Muscle of leg (tissue), 11 donors: ENCODE measurements around the gene CWC27. TPM values are rescaled to one million over a fixed set of nuclear protein-coding genes. Genes with fewer than 3 reads are reported as not detected.

Experiments
- DNase-seq: peaks from one replicate; pipeline ENCODE4 v3.0.0; 2013
- H3K27ac ChIP-seq: one replicate; pipeline ENCODE4 v1.5.1; 2013; ENCODE audit warnings: mild to moderate bottlenecking, low read length, control low read depth
- H3K27me3 ChIP-seq: one replicate; pipeline ENCODE4 v1.6.1; 2013; ENCODE audit warnings: low read length; ENCODE audit not compliant: control insufficient read depth, insufficient read depth
- H3K36me3 ChIP-seq: one replicate; pipeline ENCODE4 v1.6.1; 2013; ENCODE audit warnings: low read length; ENCODE audit not compliant: control insufficient read depth, insufficient read depth
- H3K4me1 ChIP-seq: one replicate; pipeline ENCODE4 v1.6.1; 2013; ENCODE audit warnings: low read length; ENCODE audit not compliant: control insufficient read depth, insufficient read depth
- H3K4me3 ChIP-seq: one replicate; pipeline ENCODE4 v1.5.1; 2013; ENCODE audit warnings: low read length, control low read depth
- H3K9me3 ChIP-seq: replicated peaks from 2 replicates; pipeline ENCODE4 v1.6.1; 2013; ENCODE audit warnings: low read depth, low read length; ENCODE audit not compliant: control insufficient read depth
- WGBS: methylation state at CpG from one replicate; pipeline ENCODE4 v1.1.5; 2013; ENCODE audit warnings: missing lambda C conversion rate; ENCODE audit not compliant: insufficient coverage; 5-methylcytosine and 5-hydroxymethylcytosine counted together
- polyA plus RNA-seq, 8 donors: library from polyadenylated mRNA; unstranded; fragments of 120-200 nt; gene quantifications; one replicate each; pipeline versions ENCODE4 v1.2.1 to v1.2.3, GENCODE V29; 2013; ENCODE audit warnings: inconsistent platforms in 1 of 8, low replicate concordance in 1 of 8; ENCODE audit not compliant: insufficient read length in 8 of 8, insufficient read depth in 1 of 8
- total RNA-seq: library from RNA; stranded (reverse); fragments of 120-200 nt; gene quantifications from one replicate; pipeline ENCODE4 v1.2.4, GENCODE V29; 2013

Gene CWC27
- total and polyA plus RNA-seq, 9 donors = 14.7 to 29.3 (median 23.4) TPM

GRCh38 chr5:64864171-64864570, 95.4 kb downstream of the CWC27 start:
- Histone ChIP-seq H3K27me3 (no peaks in the 10 kb centered on the region), H3K4me1 (no peaks in the 10 kb centered on the region), H3K9me3 (no peaks in the 10 kb centered on the region), H3K4me3 (no peak overlapping the region), H3K36me3 (no peaks in the 10 kb centered on the region), H3K27ac (no peak overlapping the region)
- no CpG with 5 or more reads among the region's 2 CpGs for whole genome bisulfite sequencing
- no peak for DNase-seq

- Histone ChIP-seq H3K9me3 (no peaks in the 10 kb centered on the region), H3K27me3 (no peaks in the 10 kb centered on the region), H3K27ac (no peak overlapping the region), H3K4me1 (no peaks in the 10 kb centered on the region), H3K36me3 (no peaks in the 10 kb centered on the region), H3K4me3 (no peak overlapping the region)
- no CpG with 5 or more reads among the region's 3 CpGs for WGBS
- DNase-seq = no peak
Measured at GRCh38 chr5:64865662-64866061, 96.9 kb downstream of the CWC27 start.

GRCh38 chr5:64869419-64869818, 100.7 kb downstream of the CWC27 start:
- DNase-seq = no peak
- H3K27ac ChIP-seq = no peak overlapping the region
- H3K4me1 ChIP-seq = no peaks in the 10 kb centered on the region
- no peaks in the 10 kb centered on the region for H3K27me3 ChIP-seq
- H3K36me3 ChIP-seq = no peaks in the 10 kb centered on the region
- H3K4me3 ChIP-seq = no peak overlapping the region
- H3K9me3 ChIP-seq = no peaks in the 10 kb centered on the region
- WGBS = no CpG with 5 or more reads among the region's 1 CpG

GRCh38 chr5:64872044-64872443, 103.3 kb downstream of the CWC27 start:
- Histone ChIP-seq H3K4me1 (no peaks in the 10 kb centered on the region), H3K27me3 (no peaks in the 10 kb centered on the region), H3K36me3 (no peaks in the 10 kb centered on the region), H3K9me3 (no peaks in the 10 kb centered on the region), H3K27ac (no peak overlapping the region), H3K4me3 (no peak overlapping the region)
- no CpG with 5 or more reads among the region's 1 CpG for WGBS
- no peak for DNase-seq

- Histone ChIP-seq H3K9me3 (no peaks in the 10 kb centered on the region), H3K27me3 (no peaks in the 10 kb centered on the region), H3K36me3 (no peaks in the 10 kb centered on the region), H3K4me1 (no peaks in the 10 kb centered on the region), H3K4me3 (no peak overlapping the region), H3K27ac (no peak overlapping the region)
- no peak for DNase-seq
Measured at GRCh38 chr5:64873441-64873840, 104.7 kb downstream of the CWC27 start.

- Histone ChIP-seq H3K4me3 (no peak overlapping the region), H3K4me1 (no peaks in the 10 kb centered on the region), H3K36me3 (no peaks in the 10 kb centered on the region), H3K27ac (no peak overlapping the region), H3K27me3 (no peaks in the 10 kb centered on the region), H3K9me3 (no peaks in the 10 kb centered on the region)
- no peak for DNase-seq
Measured at GRCh38 chr5:64874753-64875152, 106.0 kb downstream of the CWC27 start.

GRCh38 chr5:64876203-64876602, 107.5 kb downstream of the CWC27 start:
- no CpG with 5 or more reads among the region's 1 CpG for WGBS
- Histone ChIP-seq H3K4me3 (no peak overlapping the region), H3K9me3 (no peaks in the 10 kb centered on the region), H3K4me1 (no peaks in the 10 kb centered on the region), H3K36me3 (no peaks in the 10 kb centered on the region), H3K27ac (no peak overlapping the region), H3K27me3 (no peaks in the 10 kb centered on the region)
- no peak for DNase-seq

- DNase-seq = no peak
- Histone ChIP-seq H3K36me3 (no peaks in the 10 kb centered on the region), H3K4me3 (no peak overlapping the region), H3K9me3 (no peaks in the 10 kb centered on the region), H3K27ac (no peak overlapping the region), H3K4me1 (no peaks in the 10 kb centered on the region), H3K27me3 (no peaks in the 10 kb centered on the region)
- WGBS = no CpG with 5 or more reads among the region's 1 CpG
Measured at GRCh38 chr5:64880821-64881220, 112.1 kb downstream of the CWC27 start.

- Histone ChIP-seq H3K4me3 (no peak overlapping the region), H3K4me1 (no peaks in the 10 kb centered on the region), H3K27ac (no peak overlapping the region), H3K27me3 (no peaks in the 10 kb centered on the region), H3K36me3 (no peaks in the 10 kb centered on the region), H3K9me3 (no peaks in the 10 kb centered on the region)
- no peak for DNase-seq
- WGBS = no CpG with 5 or more reads among the region's 1 CpG
Measured at GRCh38 chr5:64883912-64884311, 115.2 kb downstream of the CWC27 start.

GRCh38 chr5:64884541-64884940, 115.8 kb downstream of the CWC27 start:
- no peaks in the 10 kb centered on the region for H3K9me3 ChIP-seq
- H3K4me3 ChIP-seq = no peak overlapping the region
- no peaks in the 10 kb centered on the region for H3K36me3 ChIP-seq
- no peak overlapping the region for H3K27ac ChIP-seq
- no peaks in the 10 kb centered on the region for H3K4me1 ChIP-seq
- no peaks in the 10 kb centered on the region for H3K27me3 ChIP-seq
- WGBS = no CpG with 5 or more reads among the region's 1 CpG
- DNase-seq = no peak

GRCh38 chr5:64887910-64888309, 119.2 kb downstream of the CWC27 start:
- Histone ChIP-seq H3K36me3 (no peaks in the 10 kb centered on the region), H3K27ac (no peak overlapping the region), H3K4me3 (no peak overlapping the region), H3K27me3 (no peaks in the 10 kb centered on the region), H3K4me1 (no peaks in the 10 kb centered on the region), H3K9me3 (no peaks in the 10 kb centered on the region)
- WGBS = no CpG with 5 or more reads among the region's 2 CpGs
- DNase-seq = no peak
